B cell (primary cell): ENCODE results near the gene CEACAM19. TPM values are rescaled to one million over a fixed set of nuclear protein-coding genes. Genes with fewer than 3 reads are reported as not detected.

ENCODE experiments used
- ATAC-seq: fragments of 200-7000 bp; cut with Tn5 transposase; one replicate; pipeline ENCODE4 v1.10.0; 2021; ENCODE audit warnings: low read depth, mild to moderate bottlenecking, moderate number of reproducible peaks, moderate library complexity
- CTCF ChIA-PET: fragments of 350-600 bp; sonication (Branson Sonifier 250); formaldehyde crosslinking; loops from one replicate; lab custom pipeline; 2021; ENCODE audit warnings: antibody characterized with exemption, inconsistent platforms; lab: Charles Lee
- POLR2A ChIA-PET: fragments of 350-600 bp; sonication (Branson Sonifier 250); formaldehyde crosslinking; loops from one replicate; lab custom pipeline; 2021; ENCODE audit warnings: antibody characterized with exemption; lab: Charles Lee
- DNase-seq: peaks from one replicate; pipeline ENCODE4 v3.0.0; 2013
- H2AFZ ChIP-seq: 2 replicates; pipeline ENCODE4 v1.6.1; 2012; ENCODE audit warnings: mild to moderate bottlenecking, low read depth, low read length; ENCODE audit not compliant: insufficient read depth, poor library complexity, severe bottlenecking
- H3K27ac ChIP-seq, 2 donors: 1 replicate in 1 of 2; 2 replicates in 1 of 2; pipeline ENCODE4 v1.5.1; 2012 to 2013; ENCODE audit warnings: low read length in 2 of 2, mild to moderate bottlenecking in 2 of 2, moderate library complexity in 1 of 2
- H3K27me3 ChIP-seq, 4 experiments: fragments of 200-600 bp in 1 of 4; sonication (generic) in 1 of 4; replicated peaks in 1 of 4; 1 replicate in 2 of 4; 2 replicates in 2 of 4; pipeline versions ENCODE4 v1.6.1 to v1.7.0; 2013 to 2016; ENCODE audit warnings: low read length in 3 of 4, mild to moderate bottlenecking in 2 of 4, mixed read lengths in 1 of 4, moderate library complexity in 1 of 4; ENCODE audit not compliant: insufficient read depth in 4 of 4, control insufficient read depth in 3 of 4; ENCODE audit errors: control extremely low read depth in 1 of 4
- H3K36me3 ChIP-seq, 2 experiments: replicated peaks in 1 of 2; 1 replicate in 1 of 2; 2 replicates in 1 of 2; pipeline versions ENCODE4 v1.6.1 to v1.7.1; 2013; ENCODE audit warnings: low read length in 1 of 2; ENCODE audit not compliant: insufficient read depth in 2 of 2, control insufficient read depth in 1 of 2; ENCODE audit errors: control extremely low read depth in 1 of 2, extremely low read depth in 1 of 2
- H3K4me1 ChIP-seq, 2 donors: fragments of 200-600 bp in 1 of 2; sonication (generic) in 1 of 2; 1 replicate in 1 of 2; 2 replicates in 1 of 2; pipeline versions ENCODE4 v1.5.1 to v1.6.1; 2013 to 2017; ENCODE audit warnings: low read length in 2 of 2; ENCODE audit not compliant: control insufficient read depth in 2 of 2, insufficient read depth in 2 of 2
- H3K4me2 ChIP-seq: replicated peaks from 2 replicates; pipeline ENCODE3; 2012; ENCODE audit warnings: mild to moderate bottlenecking, low read depth, low read length; ENCODE audit not compliant: poor library complexity, severe bottlenecking
- H3K4me3 ChIP-seq, 5 experiments: fragments of 200-600 bp in 1 of 5; sonication (generic) in 1 of 5; 1 replicate in 3 of 5; 2 replicates in 2 of 5; pipeline versions ENCODE4 v1.5.1 to v1.7.0; 2011 to 2016; ENCODE audit warnings: low read length in 4 of 5, mild to moderate bottlenecking in 4 of 5, low read depth in 2 of 5, control low read depth in 1 of 5, moderate library complexity in 1 of 5; ENCODE audit not compliant: insufficient read depth in 1 of 5; ENCODE audit errors: control extremely low read depth in 1 of 5, extremely low read depth in 1 of 5
- H3K79me2 ChIP-seq: fragments of 200-600 bp; sonication (generic); one replicate; pipeline ENCODE4 v1.6.0; 2016; ENCODE audit warnings: low read length; ENCODE audit not compliant: control insufficient read depth, insufficient read depth
- H3K9ac ChIP-seq: fragments of 200-600 bp; sonication (generic); 2 replicates; pipeline ENCODE4 v1.6.1; 2017; ENCODE audit warnings: mild to moderate bottlenecking, low read length, moderate library complexity
- H3K9me3 ChIP-seq, 3 donors: one replicate each; pipeline versions ENCODE4 v1.6.1 to v1.7.1; 2013; ENCODE audit warnings: low read length in 2 of 3; ENCODE audit not compliant: control insufficient read depth in 2 of 3, insufficient read depth in 1 of 3; ENCODE audit errors: control extremely low read depth in 1 of 3
- H4K20me1 ChIP-seq: 2 replicates; pipeline ENCODE4 v1.6.0; 2012; ENCODE audit warnings: mild to moderate bottlenecking, low read length; ENCODE audit not compliant: insufficient read depth, control insufficient read depth, poor library complexity, severe bottlenecking
- H3K27ac Mint-ChIP-seq: one replicate; pipeline ENCODE4 v1.8.0; 2021; ENCODE audit warnings: mixed read lengths
- H3K27me3 Mint-ChIP-seq: one replicate; pipeline ENCODE4 v1.8.0; 2021; ENCODE audit warnings: mixed read lengths
- H3K4me1 Mint-ChIP-seq: one replicate; pipeline ENCODE4 v1.8.0; 2021; ENCODE audit warnings: mixed read lengths
- H3K4me3 Mint-ChIP-seq: one replicate; pipeline ENCODE4 v1.8.0; 2021; ENCODE audit warnings: mixed read lengths
- H3K9me3 Mint-ChIP-seq: one replicate; pipeline ENCODE4 v1.8.0; 2022; ENCODE audit warnings: mixed read lengths; ENCODE audit not compliant: insufficient read depth
- EZH2 ChIP-seq: IDR thresholded peaks from 2 replicates; pipeline ENCODE4 v1.6.1; 2012; ENCODE audit warnings: borderline replicate concordance, low read depth, mild to moderate bottlenecking, moderate library complexity, low read length; ENCODE audit not compliant: insufficient read depth, poor library complexity, severe bottlenecking
- WGBS: methylation state at CpG from one replicate; pipeline ENCODE4 v1.1.5; 2013; ENCODE audit warnings: missing lambda C conversion rate; ENCODE audit not compliant: insufficient coverage; 5-methylcytosine and 5-hydroxymethylcytosine counted together
- intact Hi-C: fragments of 100-400 bp; cut with micrococcal nuclease; formaldehyde crosslinking; loops from one replicate; pipeline ENCODE4 v1.10.0; 2022
- polyA plus RNA-seq: library from polyadenylated mRNA; depleted of rRNA; stranded (reverse); fragments of >200 nt; gene quantifications from 2 replicates; pipeline ENCODE4 v1.2.3, GENCODE V29; 2012
- total RNA-seq, 2 donors: library from RNA; stranded (reverse); fragments of 120-200 nt in 1 of 2; gene quantifications; 1 replicate in 1 of 2; 2 replicates in 1 of 2; pipeline versions ENCODE4 v1.2.3 to v1.2.4, GENCODE V29; 2013 to 2022
- TF ChIP-seq, protein P1 (sequence below): fragments of 200-600 bp; IDR thresholded peaks from one replicate; pipeline ENCODE4 v1.8.0; 2022; ENCODE audit warnings: antibody characterized with exemption, mild to moderate bottlenecking

Gene CEACAM19
- total and polyA plus RNA-seq, 2 donors (not counting 1 experiment from before 2014, with no cell fraction given), result not detected

DNA sequence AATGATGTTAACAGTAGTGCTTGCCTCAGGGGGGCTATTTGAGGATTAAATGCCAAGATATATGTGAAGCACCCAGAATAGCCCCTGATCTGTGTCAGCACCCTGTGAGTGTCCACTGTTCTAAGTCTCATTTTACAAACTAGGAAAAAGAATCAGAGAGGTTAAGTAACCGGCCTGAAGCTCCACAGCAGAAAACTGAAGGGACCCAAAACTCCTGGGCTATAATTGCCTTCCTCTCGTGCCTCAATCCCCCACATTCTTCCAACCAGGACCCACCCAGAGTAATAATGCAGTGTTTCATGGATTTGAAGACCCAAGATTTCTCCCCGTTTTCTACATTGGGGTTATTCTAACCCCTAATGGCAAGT is 25.2 kb upstream of the CEACAM19 start:
- Histone ChIP-seq H3K9me3 (peaks cover 0 to 3% (median 0%) of the 10 kb centered on the region in 3 donors), H2AFZ (no peak overlapping the region), H3K79me2 (no peaks in the 10 kb centered on the region), H3K9ac (no peak overlapping the region), H3K27me3 (peaks cover 0 to 36% (median 12%) of the 10 kb centered on the region in 4 experiments), H3K4me1 (peaks cover 8 to 9% of the 10 kb centered on the region in 2 donors), H3K36me3 (no peaks in the 10 kb centered on the region), H3K4me3 (no peak overlapping the region), H3K27ac (no peak overlapping the region), H4K20me1 (no peaks in the 10 kb centered on the region), H3K4me2 (no peak overlapping the region)
- H3K4me1 Mint-ChIP-seq, result peaks cover 4% of the 10 kb centered on the region
- no peaks in the 10 kb centered on the region for H3K9me3 Mint-ChIP-seq
- DNase-seq (no peak), ATAC-seq (no peak)
- H3K27ac Mint-ChIP-seq, result no peak overlapping the region
- POLR2A ChIA-PET, result no interaction called here
- peaks cover 32% of the 10 kb centered on the region for H3K27me3 Mint-ChIP-seq
- CTCF ChIA-PET, result no interaction called here
- H3K4me3 Mint-ChIP-seq, result no peak overlapping the region
- intact Hi-C loops, result no loop called here
- TF ChIP-seq, protein P1, sequence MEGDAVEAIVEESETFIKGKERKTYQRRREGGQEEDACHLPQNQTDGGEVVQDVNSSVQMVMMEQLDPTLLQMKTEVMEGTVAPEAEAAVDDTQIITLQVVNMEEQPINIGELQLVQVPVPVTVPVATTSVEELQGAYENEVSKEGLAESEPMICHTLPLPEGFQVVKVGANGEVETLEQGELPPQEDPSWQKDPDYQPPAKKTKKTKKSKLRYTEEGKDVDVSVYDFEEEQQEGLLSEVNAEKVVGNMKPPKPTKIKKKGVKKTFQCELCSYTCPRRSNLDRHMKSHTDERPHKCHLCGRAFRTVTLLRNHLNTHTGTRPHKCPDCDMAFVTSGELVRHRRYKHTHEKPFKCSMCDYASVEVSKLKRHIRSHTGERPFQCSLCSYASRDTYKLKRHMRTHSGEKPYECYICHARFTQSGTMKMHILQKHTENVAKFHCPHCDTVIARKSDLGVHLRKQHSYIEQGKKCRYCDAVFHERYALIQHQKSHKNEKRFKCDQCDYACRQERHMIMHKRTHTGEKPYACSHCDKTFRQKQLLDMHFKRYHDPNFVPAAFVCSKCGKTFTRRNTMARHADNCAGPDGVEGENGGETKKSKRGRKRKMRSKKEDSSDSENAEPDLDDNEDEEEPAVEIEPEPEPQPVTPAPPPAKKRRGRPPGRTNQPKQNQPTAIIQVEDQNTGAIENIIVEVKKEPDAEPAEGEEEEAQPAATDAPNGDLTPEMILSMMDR, result no peak
- TF ChIP-seq EZH2, result no peak
- WGBS, result 100% methylated on average over 3 of the region's 3 CpGs

DNA sequence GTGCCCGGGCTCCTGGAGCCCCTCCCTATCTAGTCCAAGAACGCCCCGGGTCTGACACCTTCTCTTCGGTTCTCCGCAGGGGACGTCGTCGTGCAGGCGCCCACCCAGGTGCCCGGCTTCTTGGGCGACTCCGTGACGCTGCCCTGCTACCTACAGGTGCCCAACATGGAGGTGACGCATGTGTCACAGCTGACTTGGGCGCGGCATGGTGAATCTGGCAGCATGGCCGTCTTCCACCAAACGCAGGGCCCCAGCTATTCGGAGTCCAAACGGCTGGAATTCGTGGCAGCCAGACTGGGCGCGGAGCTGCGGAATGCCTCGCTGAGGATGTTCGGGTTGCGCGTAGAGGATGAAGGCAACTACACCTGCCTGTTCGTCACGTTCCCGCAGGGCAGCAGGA is 24.1 kb upstream of the CEACAM19 start:
- H3K36me3 ChIP-seq, result no peaks in the 10 kb centered on the region
- H4K20me1 ChIP-seq, result no peaks in the 10 kb centered on the region
- no peak for TF ChIP-seq EZH2
- TF ChIP-seq, protein P1, result no peak
- Mint-ChIP-seq H3K9me3 (no peaks in the 10 kb centered on the region), H3K27ac (no peak overlapping the region), H3K27me3 (peaks cover 30% of the 10 kb centered on the region), H3K4me3 (no peak overlapping the region), H3K4me1 (peaks cover 4% of the 10 kb centered on the region)
- no peak overlapping the region for H3K9ac ChIP-seq
- intact Hi-C loops, result no loop called here
- ATAC-seq, result no peak
- 95% methylated on average over 31 of the region's 31 CpGs for WGBS
- no peaks in the 10 kb centered on the region for H3K79me2 ChIP-seq
- H2AFZ ChIP-seq, result no peak overlapping the region
- H3K9me3 ChIP-seq, result peaks cover 0 to 3% (median 0%) of the 10 kb centered on the region in 3 donors
- no peak for DNase-seq
- no peak overlapping the region for H3K27ac ChIP-seq
- H3K27me3 ChIP-seq, result peaks cover 0 to 31% (median 12%) of the 10 kb centered on the region in 4 experiments
- H3K4me3 ChIP-seq, result no peak overlapping the region
- H3K4me1 ChIP-seq, result peaks cover 8 to 9% of the 10 kb centered on the region in 2 donors
- ChIA-PET CTCF (interaction anchor here (2.1 kb wide), 1 partner anchor 10 kb away, joined by 8 read pairs; no protein-coding TSS in a partner anchor), POLR2A (no interaction called here)
- H3K4me2 ChIP-seq, result no peak overlapping the region
